Vagina (tissue), 2 donors: Measurements from ENCODE around the gene STAT2. TPM values are rescaled to one million over a fixed set of nuclear protein-coding genes. Genes with fewer than 3 reads are reported as not detected.
A peak's percentile ranks its signal among the peaks of the same experiment; 100 is the strongest.

Source experiments
- DNase-seq, 2 donors: peaks; one replicate each; pipeline ENCODE4 v3.0.0-alpha.2; 2017; ENCODE audit errors: extremely low spot score in 2 of 2
- H3K27ac ChIP-seq: fragments of 200-600 bp; sonication (generic); one replicate; pipeline ENCODE4 v1.5.1; 2019
- H3K27me3 ChIP-seq: fragments of 200-600 bp; sonication (generic); one replicate; pipeline ENCODE4 v1.5.1; 2019
- H3K36me3 ChIP-seq, 2 donors: fragments of 200-600 bp; sonication (generic); one replicate each; pipeline ENCODE4 v1.5.1; 2017 to 2019
- H3K4me1 ChIP-seq: fragments of 200-600 bp; sonication (generic); one replicate; pipeline ENCODE4 v1.5.1; 2019
- H3K4me3 ChIP-seq, 2 donors: fragments of 200-600 bp; sonication (generic); 1 replicate in 1 of 2; 2 replicates in 1 of 2; pipeline ENCODE4 v1.5.1; 2016 to 2019
- H3K9me3 ChIP-seq: fragments of 200-600 bp; sonication (generic); one replicate; pipeline ENCODE4 v1.5.1; 2019
- POLR2A ChIP-seq, 2 donors: fragments of 450-650 bp; IDR thresholded peaks; one replicate each; pipeline ENCODE4 v1.6.1; 2017; ENCODE audit warnings: antibody characterized with exemption in 2 of 2, mild to moderate bottlenecking in 2 of 2, moderate library complexity in 2 of 2
- POLR2AphosphoS5 ChIP-seq, 2 donors: sonication (generic); formaldehyde crosslinking; IDR thresholded peaks; one replicate each; pipeline ENCODE4 v1.9.0; 2017; ENCODE audit warnings: antibody characterized with exemption in 2 of 2, mild to moderate bottlenecking in 2 of 2, low read depth in 1 of 2; ENCODE audit not compliant: insufficient read depth in 1 of 2
- intact Hi-C: fragments of 100-400 bp; cut with DNase I; formaldehyde crosslinking; loops from one replicate; pipeline ENCODE4 v1.15.1; 2023
- total RNA-seq: library from RNA; depleted of rRNA; stranded (reverse); fragments of >200 nt; gene quantifications from one replicate; pipeline ENCODE4 v1.2.3, GENCODE V29; 2016
- TF ChIP-seq, protein P1 (sequence below), 3 experiments: fragments of 450-650 bp in 2 of 3; fragments of 200-600 bp in 1 of 3; sonication (generic) in 1 of 3; IDR thresholded peaks; one replicate each; pipeline ENCODE4 v1.5.1; 2017 to 2019; ENCODE audit warnings: antibody characterized with exemption in 3 of 3, mild to moderate bottlenecking in 2 of 3, moderate library complexity in 2 of 3

The STAT2 gene
- total RNA-seq, 1 donor from 2014 or later, result 109 TPM

DNA sequence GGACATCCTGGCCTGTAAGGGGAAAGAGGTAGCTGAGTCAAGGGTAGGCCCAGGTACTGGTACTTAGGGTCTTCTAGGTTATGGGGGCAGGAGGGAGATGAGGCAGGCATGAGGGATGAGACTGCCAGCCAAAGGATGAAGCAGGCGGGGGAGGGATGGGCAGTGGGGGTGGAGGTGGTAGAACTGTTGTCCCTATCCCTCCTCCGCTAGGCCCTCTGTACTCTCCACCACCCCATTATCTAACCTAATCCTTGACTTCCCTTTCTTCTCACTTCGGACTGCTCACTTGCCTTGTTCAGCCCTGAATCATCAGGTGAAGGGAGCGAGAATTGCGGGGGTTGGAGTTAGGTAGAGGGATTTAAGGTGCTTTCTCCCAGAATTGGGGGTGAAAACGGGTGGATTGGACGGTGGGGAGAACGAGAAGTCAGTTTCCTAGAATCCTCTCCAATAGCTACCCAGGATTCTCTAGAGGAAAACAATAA lies 26.7 kb downstream of the STAT2 start:
- no peak for DNase-seq
- H3K9me3 ChIP-seq, result no peaks in the 10 kb centered on the region
- intact Hi-C loops, result no loop called here

DNA sequence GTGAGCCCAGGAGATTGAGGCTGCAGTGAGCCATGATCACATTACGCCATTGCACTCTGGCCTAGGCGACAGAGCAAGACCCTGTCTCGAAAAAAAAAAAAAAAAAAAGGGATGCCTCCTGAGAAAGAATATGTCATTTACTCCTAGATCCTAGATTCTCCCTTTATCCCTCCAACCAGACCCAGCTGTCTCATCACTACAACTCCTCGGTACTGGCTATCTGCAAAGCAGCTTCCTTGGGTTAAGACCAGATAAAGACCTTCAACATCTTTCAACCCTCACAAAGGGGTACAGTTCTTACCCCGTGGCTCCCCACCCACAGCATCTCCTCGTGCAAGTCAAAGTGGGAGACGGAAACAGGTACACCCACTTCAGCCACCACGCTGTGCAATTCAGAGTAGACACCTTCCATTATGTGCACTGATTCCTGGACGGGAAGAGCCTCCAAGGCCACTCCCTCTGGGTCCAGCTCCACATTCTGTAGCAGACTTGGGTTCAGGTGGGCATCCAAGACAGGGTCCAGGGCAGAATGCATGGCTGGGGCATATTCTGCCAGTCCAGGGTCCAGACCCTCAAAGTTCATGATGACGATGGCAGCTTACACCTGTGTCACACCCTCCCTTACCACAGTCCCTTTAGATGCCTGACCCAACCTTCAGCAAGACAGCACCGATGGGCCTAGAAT lies 27.3 kb downstream of the STAT2 start:
- TF ChIP-seq, protein P1, sequence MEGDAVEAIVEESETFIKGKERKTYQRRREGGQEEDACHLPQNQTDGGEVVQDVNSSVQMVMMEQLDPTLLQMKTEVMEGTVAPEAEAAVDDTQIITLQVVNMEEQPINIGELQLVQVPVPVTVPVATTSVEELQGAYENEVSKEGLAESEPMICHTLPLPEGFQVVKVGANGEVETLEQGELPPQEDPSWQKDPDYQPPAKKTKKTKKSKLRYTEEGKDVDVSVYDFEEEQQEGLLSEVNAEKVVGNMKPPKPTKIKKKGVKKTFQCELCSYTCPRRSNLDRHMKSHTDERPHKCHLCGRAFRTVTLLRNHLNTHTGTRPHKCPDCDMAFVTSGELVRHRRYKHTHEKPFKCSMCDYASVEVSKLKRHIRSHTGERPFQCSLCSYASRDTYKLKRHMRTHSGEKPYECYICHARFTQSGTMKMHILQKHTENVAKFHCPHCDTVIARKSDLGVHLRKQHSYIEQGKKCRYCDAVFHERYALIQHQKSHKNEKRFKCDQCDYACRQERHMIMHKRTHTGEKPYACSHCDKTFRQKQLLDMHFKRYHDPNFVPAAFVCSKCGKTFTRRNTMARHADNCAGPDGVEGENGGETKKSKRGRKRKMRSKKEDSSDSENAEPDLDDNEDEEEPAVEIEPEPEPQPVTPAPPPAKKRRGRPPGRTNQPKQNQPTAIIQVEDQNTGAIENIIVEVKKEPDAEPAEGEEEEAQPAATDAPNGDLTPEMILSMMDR (IDR thresholded peaks at IDR 0.05), result no peak
- TF ChIP-seq POLR2AphosphoS5 (IDR thresholded peaks at IDR 0.05; ENCODE audit: insufficient read depth in 1 of 2, low read depth in 1 of 2) (no peak), POLR2A (IDR thresholded peaks at IDR 0.05) (no peak)
- peak overlapping the region; percentile 93 for H3K27ac ChIP-seq
- H3K4me3 ChIP-seq, result peak overlapping the region; percentile 62 to 82
- H3K27me3 ChIP-seq, result no peaks in the 10 kb centered on the region
- H3K36me3 ChIP-seq, result peaks cover 0 to 7% of the 10 kb centered on the region in 2 donors
- no peaks in the 10 kb centered on the region for H3K9me3 ChIP-seq
- intact Hi-C loops, result no loop called here
- peaks cover 18% of the 10 kb centered on the region for H3K4me1 ChIP-seq
- DNase-seq, result no peak

More for the DNA sequence above, 26.7 kb downstream of the STAT2 start:
- Histone ChIP-seq H3K27me3 (no peaks in the 10 kb centered on the region), H3K4me1 (peaks cover 18% of the 10 kb centered on the region), H3K36me3 (peaks cover 0 to 1% of the 10 kb centered on the region in 2 donors), H3K4me3 (peak overlapping the region; percentile 62 to 82), H3K27ac (peak overlapping the region; percentile 93)
- no peak for TF ChIP-seq POLR2A (IDR thresholded peaks at IDR 0.05)
- TF ChIP-seq POLR2AphosphoS5 (IDR thresholded peaks at IDR 0.05; ENCODE audit: insufficient read depth in 1 of 2, low read depth in 1 of 2), result no peak
- TF ChIP-seq, protein P1 (IDR thresholded peaks at IDR 0.05), result no peak

DNA sequence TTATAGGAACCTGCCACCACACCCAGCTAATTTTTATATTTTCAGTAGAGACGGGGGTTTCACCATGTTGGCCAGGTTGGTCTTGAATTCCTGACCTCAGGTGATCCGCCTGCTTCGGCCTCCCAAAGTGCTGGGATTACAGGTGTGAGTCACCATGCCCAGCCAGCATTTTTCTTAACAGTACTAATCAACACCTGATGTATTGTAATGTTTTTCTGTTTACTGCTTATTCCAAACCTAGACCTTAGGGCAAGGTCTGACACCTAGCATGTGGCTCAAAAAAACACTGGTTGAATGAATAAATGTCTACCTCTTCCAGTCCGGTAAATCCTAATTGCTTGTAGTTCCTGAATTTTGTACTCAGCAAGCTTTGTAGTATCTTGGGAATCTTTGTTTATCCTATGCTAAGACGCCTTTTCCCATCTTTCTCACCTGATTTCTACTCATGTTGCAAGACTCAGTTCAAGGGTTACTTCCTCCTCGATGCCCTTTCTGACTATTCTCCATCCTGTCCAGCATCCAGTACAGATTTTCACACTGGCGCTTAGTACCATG lies 28.9 kb downstream of the STAT2 start:
- peaks cover 18% of the 10 kb centered on the region for H3K4me1 ChIP-seq
- H3K27me3 ChIP-seq, result no peaks in the 10 kb centered on the region
- no peaks in the 10 kb centered on the region for H3K9me3 ChIP-seq
- intact Hi-C loops, result no loop called here
- TF ChIP-seq POLR2AphosphoS5 (IDR thresholded peaks at IDR 0.05; ENCODE audit: insufficient read depth in 1 of 2, low read depth in 1 of 2) (no peak), POLR2A (IDR thresholded peaks at IDR 0.05) (no peak)
- TF ChIP-seq, protein P1 (IDR thresholded peaks at IDR 0.05), result no peak
- no peak overlapping the region for H3K4me3 ChIP-seq
- no peak for DNase-seq
- no peak overlapping the region for H3K27ac ChIP-seq
- peaks cover 0 to 23% of the 10 kb centered on the region in 2 donors for H3K36me3 ChIP-seq

DNA sequence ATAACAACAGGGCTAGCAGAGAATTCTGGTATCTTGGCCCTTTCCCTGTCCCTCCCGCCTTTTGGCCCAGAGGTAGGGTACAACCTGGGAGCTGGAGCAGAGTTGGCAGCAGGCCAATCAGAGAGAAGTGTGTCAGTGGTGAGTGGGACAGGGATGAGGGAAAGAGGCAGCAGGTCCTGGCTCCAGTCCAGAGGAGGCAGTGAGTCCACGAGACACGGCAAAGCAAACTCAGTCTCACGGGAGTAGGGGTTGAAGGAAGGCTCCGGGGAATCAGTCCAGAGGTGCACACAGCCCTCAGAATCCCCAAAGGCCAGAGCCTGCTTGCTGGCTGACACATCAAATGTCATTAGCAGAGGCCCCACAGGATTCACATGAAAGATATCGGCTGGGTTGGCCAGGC lies 33.4 kb downstream of the STAT2 start:
- Histone ChIP-seq H3K4me3 (no peak overlapping the region), H3K27me3 (no peaks in the 10 kb centered on the region), H3K9me3 (no peaks in the 10 kb centered on the region), H3K27ac (no peak overlapping the region), H3K36me3 (peaks cover 0 to 66% of the 10 kb centered on the region in 2 donors), H3K4me1 (no peaks in the 10 kb centered on the region)
- intact Hi-C loops, result no loop called here
- no peak for DNase-seq
- TF ChIP-seq, protein P1 (IDR thresholded peaks at IDR 0.05), result no peak
- no peak for TF ChIP-seq POLR2A (IDR thresholded peaks at IDR 0.05)
- no peak for TF ChIP-seq POLR2AphosphoS5 (IDR thresholded peaks at IDR 0.05; ENCODE audit: insufficient read depth in 1 of 2, low read depth in 1 of 2)

DNA sequence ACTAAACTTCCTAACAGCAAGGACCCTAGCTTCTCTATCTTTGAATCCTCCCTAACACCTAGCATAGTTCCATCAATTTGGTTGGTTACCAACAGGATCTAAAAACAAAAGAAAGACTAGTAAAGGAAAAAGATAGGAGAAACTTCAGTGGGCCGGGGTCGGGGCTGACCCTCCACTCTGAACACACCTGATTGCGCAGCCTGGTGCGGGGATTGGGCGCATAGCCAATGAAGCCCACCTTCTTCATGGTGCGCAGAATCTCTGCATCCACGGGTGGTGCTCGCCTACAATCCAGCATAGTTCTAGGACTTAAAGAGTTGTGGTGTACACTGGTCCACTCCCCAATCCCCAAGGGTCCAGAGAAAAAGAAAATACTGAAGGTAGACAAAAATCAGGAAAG lies 33.8 kb downstream of the STAT2 start:
- H3K36me3 ChIP-seq, result peaks cover 0 to 68% of the 10 kb centered on the region in 2 donors
- TF ChIP-seq POLR2A (IDR thresholded peaks at IDR 0.05) (no peak), POLR2AphosphoS5 (IDR thresholded peaks at IDR 0.05; ENCODE audit: insufficient read depth in 1 of 2, low read depth in 1 of 2) (no peak)
- TF ChIP-seq, protein P1 (IDR thresholded peaks at IDR 0.05), result no peak
- DNase-seq, result no peak
- H3K4me1 ChIP-seq, result no peaks in the 10 kb centered on the region
- no peaks in the 10 kb centered on the region for H3K9me3 ChIP-seq
- H3K27ac ChIP-seq, result no peak overlapping the region
- H3K4me3 ChIP-seq, result no peak overlapping the region
- no peaks in the 10 kb centered on the region for H3K27me3 ChIP-seq
- intact Hi-C loops, result no loop called here
